GM19239 (cell line): ENCODE data around the gene SMPDL3B.
A peak's percentile ranks its signal among the peaks of the same experiment; 100 is the strongest.
"Not testable (repeated sequence)": the region's sequence is repeated elsewhere in the genome, so short reads cannot be mapped to it uniquely, and the experiment has no call there.

Experiments used
- DNase-seq: peaks from one replicate; pipeline ENCODE4 v3.0.0; 2011; ENCODE audit warnings: low spot score; ENCODE audit not compliant: insufficient read length
- FAIRE-seq: peaks from 2 replicates; lab custom pipeline; 2011; peaks lifted over from hg19 to GRCh38; lab: Jason Lieb, UNC

The SMPDL3B gene

GRCh38 chr1:27967884-27968466, 33.2 kb downstream of the SMPDL3B start:
- no peak for DNase-seq
- no peak for FAIRE-seq

GRCh38 chr1:27968692-27969091, 33.9 kb downstream of the SMPDL3B start:
- DNase-seq = no peak
- FAIRE-seq = no peak

- FAIRE-seq (no peak), DNase-seq (no peak)
These were observed 35.6 kb downstream of the SMPDL3B start for GRCh38 chr1:27970401-27970800.

DNA sequence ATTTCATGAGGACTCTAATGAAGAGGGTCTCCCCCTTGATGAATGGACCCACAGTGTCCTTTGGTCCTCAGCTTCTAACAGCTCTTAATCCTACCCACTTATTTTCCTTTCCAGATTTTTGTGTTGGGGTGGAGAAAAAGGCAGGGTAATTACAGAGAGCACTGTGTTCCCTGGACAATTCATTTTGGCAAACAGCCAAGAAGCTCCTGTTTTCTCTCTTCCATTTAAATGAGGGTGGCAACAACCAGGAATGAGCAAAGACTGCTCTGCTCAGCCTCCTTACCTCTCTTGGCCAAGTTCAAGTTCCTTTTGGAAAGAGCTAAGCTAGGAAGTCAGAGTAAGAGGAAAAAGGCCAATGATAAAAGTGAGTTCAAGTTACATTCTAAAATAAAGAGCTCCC, 36.9 kb downstream of the SMPDL3B start:
- no peak for FAIRE-seq
- no peak for DNase-seq

GRCh38 chr1:27972141-27972540, 37.3 kb downstream of the SMPDL3B start:
- DNase-seq (no peak), FAIRE-seq (no peak)

- FAIRE-seq (no peak), DNase-seq (no peak)
These were observed 39.1 kb downstream of the SMPDL3B start for GRCh38 chr1:27973771-27974416.

DNA sequence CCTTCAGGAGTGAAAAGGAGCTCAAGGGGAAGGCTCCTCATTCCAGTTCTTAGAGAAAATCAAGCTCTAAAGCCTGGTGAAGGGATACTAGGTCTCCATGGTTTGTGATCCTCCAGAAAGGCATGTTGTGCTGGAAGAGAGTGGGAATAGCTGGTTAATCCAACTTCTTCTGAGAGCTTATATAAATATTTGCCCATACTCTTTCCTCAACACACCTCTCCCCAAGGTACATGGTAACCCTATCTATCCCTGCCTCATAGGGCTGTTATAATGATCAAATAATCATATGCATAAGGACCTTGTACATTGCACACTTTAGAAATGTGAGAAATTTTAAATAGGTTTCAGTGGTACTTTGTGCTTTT, 39.6 kb downstream of the SMPDL3B start:
- DNase-seq = no peak
- no peak for FAIRE-seq

DNA sequence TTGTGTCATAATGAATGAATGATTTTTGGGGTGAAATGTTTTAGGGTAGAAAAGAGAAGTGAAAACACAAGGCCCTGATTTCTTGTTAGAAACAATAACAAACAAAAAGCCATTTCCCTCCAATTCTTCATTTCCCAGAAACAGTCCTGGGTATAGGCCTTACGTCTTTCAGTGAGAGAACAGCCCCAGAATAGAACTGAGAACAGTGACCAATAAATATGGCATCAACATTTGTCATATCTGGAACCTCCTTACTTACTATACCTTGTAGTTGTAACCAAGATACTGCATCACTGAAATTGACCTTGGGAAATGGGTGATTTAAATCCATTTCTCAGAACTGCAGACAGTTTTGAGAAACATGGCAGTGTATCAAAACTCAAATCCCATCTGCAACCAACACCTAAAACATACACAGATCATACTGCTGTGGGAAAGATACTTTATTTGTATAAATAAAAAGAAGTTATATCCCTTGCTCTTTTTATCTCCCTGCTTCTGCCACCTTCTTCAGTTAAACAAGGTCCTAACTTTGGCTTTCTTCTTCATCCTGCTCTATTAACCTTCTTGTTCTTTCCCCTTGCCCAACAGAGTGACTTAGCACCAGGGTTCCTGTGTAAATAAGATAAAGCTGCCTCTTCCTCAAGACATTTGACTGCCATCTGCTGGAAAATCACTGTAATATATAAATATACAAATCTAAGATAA, 44.5 kb downstream of the SMPDL3B start:
- DNase-seq (no peak), FAIRE-seq (peak; percentile 40)

- peak; percentile 21 for FAIRE-seq
- DNase-seq = no peak
These were observed 45.0 kb downstream of the SMPDL3B start for GRCh38 chr1:27979859-27980201.

DNA sequence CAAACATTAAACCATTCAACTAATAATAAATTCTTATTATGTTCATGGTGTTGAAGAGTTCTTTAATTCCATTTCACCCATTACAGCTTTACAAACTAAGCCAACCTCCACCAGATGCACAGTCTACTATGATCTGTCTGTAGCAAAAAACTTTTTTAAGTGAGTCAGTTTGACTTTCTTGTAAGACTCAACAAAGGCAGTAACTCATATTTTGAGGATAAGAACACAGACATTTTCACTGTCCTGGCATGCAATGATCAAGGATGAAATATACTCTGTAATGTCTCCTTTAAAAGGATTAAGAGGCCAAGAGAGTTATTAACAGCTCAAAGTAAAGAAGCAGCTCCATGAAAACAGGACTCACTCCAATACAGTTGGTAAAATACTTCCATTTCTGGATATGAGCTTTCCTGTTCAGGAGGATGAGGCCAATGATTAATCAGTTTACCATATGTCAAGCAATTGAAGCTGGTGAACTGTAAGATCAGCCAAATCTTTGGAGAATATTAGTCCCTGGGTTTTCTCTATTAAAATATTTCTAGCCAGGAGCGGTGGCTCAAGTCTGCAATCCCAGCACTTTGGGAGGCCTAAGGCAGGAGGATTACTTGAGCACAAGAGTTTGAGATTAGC, 45.5 kb downstream of the SMPDL3B start:
- FAIRE-seq = no peak
- no peak for DNase-seq

DNA sequence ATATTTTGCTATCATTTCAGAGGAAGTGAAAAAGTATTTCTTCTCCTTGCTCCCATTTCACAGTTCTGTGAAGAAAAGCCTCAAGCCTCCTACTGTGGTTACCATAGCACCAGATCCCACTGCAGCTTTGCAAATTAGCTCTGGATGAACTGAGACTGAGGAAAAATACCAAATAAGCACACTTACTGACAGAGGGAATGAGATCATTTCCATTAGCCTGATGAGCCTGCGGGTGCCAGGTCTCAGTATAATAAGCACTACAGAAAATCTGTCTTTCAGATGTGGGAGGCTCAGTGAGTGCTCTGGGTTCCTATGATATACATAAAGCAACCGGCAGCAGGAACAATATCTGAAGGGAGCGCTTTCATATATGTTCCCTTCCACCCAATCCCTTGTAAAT, 46.3 kb downstream of the SMPDL3B start:
- FAIRE-seq = no peak
- no peak for DNase-seq

DNA sequence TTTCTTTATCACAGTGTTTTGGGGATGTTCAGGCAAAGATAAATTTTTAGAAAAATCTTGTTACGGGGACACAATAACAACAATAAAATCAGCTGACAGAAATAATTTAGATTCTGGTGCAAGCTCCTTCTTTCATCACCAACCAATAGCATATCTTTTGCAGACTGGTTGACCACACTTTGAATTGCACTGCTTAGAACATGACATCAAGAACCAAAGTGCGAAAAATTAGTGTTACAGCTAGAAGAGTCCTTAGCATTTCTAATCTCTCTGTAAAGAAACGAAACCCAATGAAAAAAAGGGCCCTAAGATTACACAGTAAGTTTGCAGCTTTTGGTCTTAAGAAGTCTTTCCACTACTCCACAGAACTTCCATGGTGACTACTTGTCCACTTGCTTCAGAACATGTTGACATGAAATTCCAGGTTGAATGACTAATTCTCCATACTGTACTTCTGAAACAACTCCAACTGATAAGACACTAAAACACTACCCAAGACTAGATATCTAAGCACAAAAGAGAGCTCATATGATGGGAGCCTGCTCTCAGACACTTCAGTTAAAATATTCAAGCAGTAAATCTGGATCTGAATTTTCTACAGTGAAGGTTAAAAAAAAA, 56.2 kb downstream of the SMPDL3B start:
- FAIRE-seq (no peak), DNase-seq (no peak)

DNA sequence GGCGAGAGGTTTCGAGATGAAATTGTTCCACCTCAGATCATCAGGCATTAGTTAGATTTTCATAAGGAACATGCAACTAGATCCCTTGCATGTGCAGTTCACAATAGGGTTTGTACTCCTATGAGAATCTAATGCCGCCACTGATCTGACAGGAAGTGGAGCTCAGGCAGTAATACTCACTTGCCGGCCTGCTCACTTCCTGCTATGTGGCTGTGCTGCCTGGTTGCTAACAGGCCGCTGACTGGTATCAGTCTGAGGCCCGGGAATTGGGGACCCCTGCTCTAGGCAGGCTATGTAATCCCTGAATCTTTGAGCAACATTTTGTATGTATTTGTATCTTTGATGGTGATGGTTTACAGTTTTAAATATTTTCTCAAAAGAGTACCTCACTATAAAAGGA, 57.5 kb downstream of the SMPDL3B start:
- FAIRE-seq (peak; percentile 53), DNase-seq (no peak)

DNA sequence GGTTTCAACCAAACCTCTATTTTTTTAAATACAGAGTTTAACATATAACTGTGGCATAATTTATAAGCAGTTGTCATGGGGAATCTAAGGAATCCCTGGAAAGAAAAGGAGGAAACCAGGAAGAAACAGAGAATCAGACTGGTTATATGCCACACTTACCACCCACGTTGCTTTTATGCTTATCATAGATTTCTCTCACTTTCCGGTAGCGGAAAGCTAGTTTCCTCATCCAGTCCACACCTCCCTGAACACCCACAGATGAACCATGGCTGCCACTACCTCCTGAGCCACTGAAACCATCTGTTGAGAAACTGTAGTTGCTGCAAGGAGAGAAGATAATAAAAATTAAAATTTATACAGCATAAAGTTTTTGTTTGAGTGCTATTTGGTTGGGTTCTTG, 58.4 kb downstream of the SMPDL3B start:
- no peak for FAIRE-seq
- no peak for DNase-seq

GRCh38 chr1:27994060-27994459, 59.3 kb downstream of the SMPDL3B start:
- FAIRE-seq (no peak), DNase-seq (no peak)

DNA sequence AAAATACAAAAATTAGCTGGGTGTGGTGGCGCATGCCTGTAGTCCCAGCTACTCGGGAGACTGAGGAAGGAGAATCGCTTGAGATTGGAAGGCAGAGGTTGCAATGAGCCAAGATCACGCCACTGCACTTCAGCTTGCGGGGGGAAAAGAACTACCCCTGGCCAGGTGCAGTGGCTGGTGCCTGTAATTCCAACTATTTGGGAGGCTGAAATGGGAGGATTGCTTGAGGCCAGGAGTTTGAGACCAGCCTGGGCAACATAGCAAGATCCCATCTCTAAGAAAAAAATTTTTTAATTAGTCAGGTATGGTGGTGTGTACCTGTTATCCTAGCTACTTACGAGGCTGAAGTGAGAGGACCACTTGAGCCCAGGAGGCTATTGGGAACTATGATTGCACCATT, 59.7 kb downstream of the SMPDL3B start:
- not testable (repeated sequence) for DNase-seq, FAIRE-seq

DNA sequence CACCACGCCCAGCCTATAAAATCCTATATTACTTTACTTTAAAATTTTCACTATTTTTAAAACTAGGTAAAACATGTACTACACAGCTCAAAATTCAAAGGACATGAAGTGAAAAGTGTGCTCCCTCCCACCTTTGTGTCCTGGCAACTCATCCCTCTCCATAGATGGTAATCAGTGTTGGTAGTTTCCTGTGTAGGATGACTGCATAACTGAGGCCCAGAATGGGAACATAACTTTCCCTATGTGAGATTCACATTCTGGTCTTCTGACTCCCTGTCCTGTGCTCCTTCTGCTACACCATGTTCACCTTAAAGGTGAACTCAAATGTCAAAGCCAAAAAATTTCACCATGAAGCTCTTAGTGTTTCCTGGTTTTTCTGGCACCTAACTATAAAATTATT, 64.3 kb downstream of the SMPDL3B start:
- DNase-seq = no peak
- FAIRE-seq = no peak

DNA sequence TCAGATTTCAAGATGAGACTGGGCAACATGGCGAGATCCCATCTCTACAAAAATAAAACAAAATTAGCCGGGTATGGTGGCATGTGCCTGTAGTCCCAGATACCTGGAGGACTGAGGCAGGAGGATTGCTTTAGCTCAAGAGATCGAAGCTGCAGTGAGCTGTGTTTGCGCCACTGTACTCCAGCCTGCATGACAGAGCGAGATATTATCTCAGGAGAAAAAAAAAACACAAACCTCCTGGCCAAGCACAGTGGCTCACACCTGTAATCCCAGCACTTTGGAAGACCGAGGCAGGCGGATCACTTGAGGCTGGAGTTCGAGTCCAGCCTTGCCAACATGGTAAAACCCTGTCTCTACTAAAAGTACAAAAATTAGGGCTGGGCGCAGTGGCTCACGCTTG, 67.8 kb downstream of the SMPDL3B start:
- DNase-seq (no peak), FAIRE-seq (no peak)

GRCh38 chr1:28003117-28003516, 68.3 kb downstream of the SMPDL3B start:
- not testable (repeated sequence) for FAIRE-seq, DNase-seq
